Astrocyte (in vitro differentiated cells and primary cell): ENCODE data around the gene FXYD4.

Source experiments
- EZH2 ChIP-seq: IDR thresholded peaks from 2 replicates; pipeline ENCODE4 v1.6.1; 2012; ENCODE audit warnings: mild to moderate bottlenecking, low read length, inconsistent platforms; ENCODE audit not compliant: insufficient read depth
- TF ChIP-seq, protein P1 (sequence below): IDR thresholded peaks from 2 replicates; pipeline ENCODE4 v1.5.1; 2011; ENCODE audit warnings: low read depth, mild to moderate bottlenecking, inconsistent platforms, low read length, moderate library complexity; ENCODE audit not compliant: insufficient read depth

DNA sequence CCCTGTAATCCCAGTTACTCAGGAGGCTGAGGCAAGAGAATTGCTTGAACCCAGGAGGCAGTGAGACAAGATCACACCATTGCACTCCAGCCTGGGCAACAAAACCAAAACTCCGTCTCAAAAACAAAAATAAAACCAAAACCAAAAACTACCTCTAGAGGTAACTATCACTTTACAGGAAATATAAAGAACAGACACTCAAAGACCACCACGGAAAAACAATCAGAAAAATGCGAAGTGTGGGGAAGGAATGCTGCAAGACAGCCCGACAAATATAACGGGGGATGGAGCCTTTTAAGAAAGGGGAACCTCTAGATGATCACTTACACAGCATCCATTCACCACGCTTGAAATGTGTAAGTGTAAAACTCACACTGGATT, 33.3 kb downstream of the FXYD4 start:
- TF ChIP-seq, protein P1, sequence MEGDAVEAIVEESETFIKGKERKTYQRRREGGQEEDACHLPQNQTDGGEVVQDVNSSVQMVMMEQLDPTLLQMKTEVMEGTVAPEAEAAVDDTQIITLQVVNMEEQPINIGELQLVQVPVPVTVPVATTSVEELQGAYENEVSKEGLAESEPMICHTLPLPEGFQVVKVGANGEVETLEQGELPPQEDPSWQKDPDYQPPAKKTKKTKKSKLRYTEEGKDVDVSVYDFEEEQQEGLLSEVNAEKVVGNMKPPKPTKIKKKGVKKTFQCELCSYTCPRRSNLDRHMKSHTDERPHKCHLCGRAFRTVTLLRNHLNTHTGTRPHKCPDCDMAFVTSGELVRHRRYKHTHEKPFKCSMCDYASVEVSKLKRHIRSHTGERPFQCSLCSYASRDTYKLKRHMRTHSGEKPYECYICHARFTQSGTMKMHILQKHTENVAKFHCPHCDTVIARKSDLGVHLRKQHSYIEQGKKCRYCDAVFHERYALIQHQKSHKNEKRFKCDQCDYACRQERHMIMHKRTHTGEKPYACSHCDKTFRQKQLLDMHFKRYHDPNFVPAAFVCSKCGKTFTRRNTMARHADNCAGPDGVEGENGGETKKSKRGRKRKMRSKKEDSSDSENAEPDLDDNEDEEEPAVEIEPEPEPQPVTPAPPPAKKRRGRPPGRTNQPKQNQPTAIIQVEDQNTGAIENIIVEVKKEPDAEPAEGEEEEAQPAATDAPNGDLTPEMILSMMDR: no peak
- no peak for TF ChIP-seq EZH2
